WTC11 (cell line): Measurements from ENCODE around the gene TIMP2. TPM values are rescaled to one million over a fixed set of nuclear protein-coding genes. Genes with fewer than 3 reads are reported as not detected.

Experiments used
- ATAC-seq: fragments of 200-7000 bp; cut with Tn5 transposase; 2 replicates; pipeline ENCODE4 v1.10.0; 2021; ENCODE audit warnings: mild to moderate bottlenecking, moderate library complexity
- CTCF ChIA-PET: fragments of 300-600 bp; sonication (Branson Sonifier 250); formaldehyde crosslinking; loops from one replicate; lab custom pipeline; 2021; ENCODE audit warnings: antibody characterized with exemption; lab: Charles Lee
- POLR2A ChIA-PET: fragments of 350-600 bp; sonication (Branson Sonifier 250); formaldehyde crosslinking; loops from one replicate; lab custom pipeline; 2021; ENCODE audit warnings: antibody characterized with exemption; lab: Charles Lee
- DNase-seq: peaks from one replicate; pipeline ENCODE4 v3.0.0; 2021; ENCODE audit warnings: low spot score
- H3K27ac Mint-ChIP-seq: 2 replicates; pipeline ENCODE4 v1.8.0; 2021; ENCODE audit warnings: mixed read lengths
- H3K27me3 Mint-ChIP-seq: 2 replicates; pipeline ENCODE4 v1.8.0; 2021; ENCODE audit warnings: low read depth, mild to moderate bottlenecking, moderate library complexity, mixed read lengths
- H3K36me3 Mint-ChIP-seq: 2 replicates; pipeline ENCODE4 v1.8.0; 2021; ENCODE audit warnings: mixed read lengths
- H3K4me1 Mint-ChIP-seq: 2 replicates; pipeline ENCODE4 v1.8.0; 2022; ENCODE audit warnings: mixed read lengths
- H3K4me3 Mint-ChIP-seq: 2 replicates; pipeline ENCODE4 v1.8.0; 2021; ENCODE audit warnings: mild to moderate bottlenecking, moderate library complexity, mixed read lengths
- H3K9me3 Mint-ChIP-seq: 2 replicates; pipeline ENCODE4 v1.8.0; 2021; ENCODE audit warnings: mixed read lengths
- CBFB ChIP-seq: sonication (generic); formaldehyde crosslinking; IDR thresholded peaks from 2 replicates; pipeline ENCODE4 v1.8.1; 2022; ENCODE audit warnings: mild to moderate bottlenecking, low read depth, missing genetic modification reagents
- CTCF ChIP-seq: fragments of 200-600 bp; IDR thresholded peaks from 2 replicates; pipeline ENCODE4 v1.8.0; 2022; ENCODE audit warnings: antibody characterized with exemption
- E2F4 ChIP-seq: sonication (generic); formaldehyde crosslinking; IDR thresholded peaks from 2 replicates; pipeline ENCODE4 v1.8.1; 2022; ENCODE audit warnings: low read depth, mild to moderate bottlenecking, moderate library complexity, missing genetic modification reagents, borderline replicate concordance
- ETV6 ChIP-seq: sonication (generic); formaldehyde crosslinking; IDR thresholded peaks from 2 replicates; pipeline ENCODE4 v1.8.1; 2022; ENCODE audit warnings: mild to moderate bottlenecking, missing genetic modification reagents
- GRHL2 ChIP-seq: fragments of 250-450 bp; sonication (Bioruptor Pico); IDR thresholded peaks from 2 replicates; pipeline ENCODE4 v1.8.0; 2022; ENCODE audit warnings: mild to moderate bottlenecking, moderate library complexity; ENCODE audit not compliant: insufficient replicate concordance, severe bottlenecking
- GTF2I ChIP-seq: fragments of 250-450 bp; sonication (Bioruptor Pico); conservative IDR thresholded peaks from 2 replicates; pipeline ENCODE4 v1.4.0; 2021; ENCODE audit warnings: mild to moderate bottlenecking
- MXD4 ChIP-seq: fragments of 250-450 bp; sonication (Bioruptor Pico); IDR thresholded peaks from 2 replicates; pipeline ENCODE4 v1.8.0; 2021; ENCODE audit warnings: mild to moderate bottlenecking, moderate library complexity, borderline replicate concordance
- NFYB ChIP-seq: sonication (generic); formaldehyde crosslinking; conservative IDR thresholded peaks from 2 replicates; pipeline ENCODE4 v1.8.0; 2022; ENCODE audit warnings: low read depth, missing genetic modification reagents
- NR1H2 ChIP-seq: sonication (generic); formaldehyde crosslinking; IDR thresholded peaks from 2 replicates; pipeline ENCODE4 v1.9.0; 2021; ENCODE audit warnings: mild to moderate bottlenecking, moderate library complexity, missing genetic modification reagents
- OVOL2 ChIP-seq: fragments of 250-450 bp; sonication (Bioruptor Pico); IDR thresholded peaks from 2 replicates; pipeline ENCODE4 v1.9.0; 2021; ENCODE audit warnings: mild to moderate bottlenecking, borderline replicate concordance
- RELA ChIP-seq: sonication (generic); formaldehyde crosslinking; IDR thresholded peaks from 2 replicates; pipeline ENCODE4 v1.8.1; 2022; ENCODE audit warnings: missing genetic modification reagents, mild to moderate bottlenecking, borderline replicate concordance
- SMAD4 ChIP-seq: sonication (generic); formaldehyde crosslinking; IDR thresholded peaks from 2 replicates; pipeline ENCODE4 v1.8.0; 2022; ENCODE audit warnings: mild to moderate bottlenecking, missing genetic modification reagents
- ZNF317 ChIP-seq: sonication (generic); formaldehyde crosslinking; IDR thresholded peaks from 2 replicates; pipeline ENCODE4 v1.8.1; 2023; ENCODE audit warnings: low read depth, mild to moderate bottlenecking, moderate library complexity, missing genetic modification reagents, borderline replicate concordance
- ZNF423 ChIP-seq: fragments of 250-450 bp; sonication (Bioruptor Pico); IDR thresholded peaks from 2 replicates; pipeline ENCODE4 v2.1.2; 2022; ENCODE audit warnings: mild to moderate bottlenecking, moderate library complexity
- total RNA-seq: library from RNA; stranded (reverse); gene quantifications from 3 replicates; pipeline ENCODE4 v1.2.3, GENCODE V29; 2021
- TF ChIP-seq, protein P1 (sequence below): sonication (generic); formaldehyde crosslinking; IDR thresholded peaks from 2 replicates; pipeline ENCODE4 v1.8.0; 2022; ENCODE audit warnings: missing genetic modification reagents
- TF ChIP-seq, protein P2 (sequence below): sonication (generic); formaldehyde crosslinking; IDR thresholded peaks from 2 replicates; pipeline ENCODE4 v1.8.1; 2022; ENCODE audit warnings: missing genetic modification reagents, borderline replicate concordance
- TF ChIP-seq, protein P3 (sequence below): sonication (generic); formaldehyde crosslinking; IDR thresholded peaks from 2 replicates; pipeline ENCODE4 v1.8.1; 2023; ENCODE audit warnings: mild to moderate bottlenecking, missing genetic modification reagents, moderate library complexity
- TF ChIP-seq, protein P4 (sequence below): sonication (generic); formaldehyde crosslinking; IDR thresholded peaks from 2 replicates; pipeline ENCODE4 v1.8.0; 2023; ENCODE audit warnings: missing genetic modification reagents
- TF ChIP-seq, protein P5 (sequence below): fragments of 250-450 bp; sonication (Bioruptor Pico); IDR thresholded peaks from 2 replicates; pipeline ENCODE4 v1.8.0; 2021; ENCODE audit warnings: mild to moderate bottlenecking

The TIMP2 gene
- total RNA-seq, 1 experiment from 2014 or later = 37.1 TPM

- ATAC-seq (peak; percentile 5), DNase-seq (no peak)
- peaks cover 3% of the 10 kb centered on the region for H3K27me3 Mint-ChIP-seq
- ChIA-PET CTCF (interaction anchor here (0.9 to 1.2 kb wide), 2 partner anchors 27 to 60 kb away, joined by 3 read pairs; no protein-coding TSS in a partner anchor), POLR2A (no interaction called here)
- no peak overlapping the region for H3K27ac Mint-ChIP-seq
- H3K36me3 Mint-ChIP-seq = no peaks in the 10 kb centered on the region
- no peaks in the 10 kb centered on the region for H3K9me3 Mint-ChIP-seq
- 0 out of 2 replicates have a peak, but pooled peaks have one; percentile 15 for TF ChIP-seq ZNF423
- TF ChIP-seq NFYB = no peak
- H3K4me1 Mint-ChIP-seq = peaks cover 20% of the 10 kb centered on the region
- H3K4me3 Mint-ChIP-seq = peak overlapping the region; percentile 60
Measured at GRCh38 chr17:78925662-78926555, 722 bp upstream of the TIMP2 start.

DNA sequence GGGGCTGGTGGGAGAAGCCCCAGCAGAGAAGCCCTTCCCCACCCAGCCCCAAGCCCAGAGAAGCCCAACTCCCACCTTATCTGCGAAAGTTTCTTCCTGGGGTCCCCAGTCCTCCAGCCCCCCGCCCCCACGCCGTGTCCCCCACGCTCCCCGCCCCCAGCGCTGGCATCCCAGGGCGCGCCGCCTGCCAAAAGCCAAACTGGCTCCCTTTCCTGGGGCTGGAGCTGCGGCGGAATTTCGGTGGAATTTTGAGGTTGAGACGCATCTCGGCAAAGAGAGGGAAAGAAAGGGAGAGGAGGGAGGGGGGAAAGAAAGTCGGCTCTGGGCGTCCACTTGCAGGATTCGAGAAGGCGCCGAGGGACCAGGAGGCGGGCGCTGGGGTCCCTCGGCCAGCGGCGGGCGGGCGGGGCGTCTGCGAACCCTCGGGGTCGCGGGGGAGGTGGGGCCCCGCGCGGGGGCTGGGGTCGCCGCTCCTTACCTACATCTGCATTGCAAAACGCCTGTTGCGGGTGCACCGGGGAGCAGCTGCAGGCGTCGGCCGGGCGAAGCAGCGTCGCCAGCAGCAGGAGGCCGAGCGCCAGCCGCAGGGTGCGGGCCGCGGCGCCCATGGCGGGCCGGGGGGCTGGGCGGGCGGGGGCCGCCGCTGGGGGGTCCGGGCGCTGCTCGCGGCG lies 571 bp downstream of the TIMP2 start:
- ATAC-seq (peak; percentile 6), DNase-seq (peak; percentile 58)
- H3K4me3 Mint-ChIP-seq = peak overlapping the region; percentile 73
- no peak overlapping the region for H3K27ac Mint-ChIP-seq
- no peaks in the 10 kb centered on the region for H3K36me3 Mint-ChIP-seq
- H3K27me3 Mint-ChIP-seq = peaks cover 3% of the 10 kb centered on the region
- TF ChIP-seq, protein P1, sequence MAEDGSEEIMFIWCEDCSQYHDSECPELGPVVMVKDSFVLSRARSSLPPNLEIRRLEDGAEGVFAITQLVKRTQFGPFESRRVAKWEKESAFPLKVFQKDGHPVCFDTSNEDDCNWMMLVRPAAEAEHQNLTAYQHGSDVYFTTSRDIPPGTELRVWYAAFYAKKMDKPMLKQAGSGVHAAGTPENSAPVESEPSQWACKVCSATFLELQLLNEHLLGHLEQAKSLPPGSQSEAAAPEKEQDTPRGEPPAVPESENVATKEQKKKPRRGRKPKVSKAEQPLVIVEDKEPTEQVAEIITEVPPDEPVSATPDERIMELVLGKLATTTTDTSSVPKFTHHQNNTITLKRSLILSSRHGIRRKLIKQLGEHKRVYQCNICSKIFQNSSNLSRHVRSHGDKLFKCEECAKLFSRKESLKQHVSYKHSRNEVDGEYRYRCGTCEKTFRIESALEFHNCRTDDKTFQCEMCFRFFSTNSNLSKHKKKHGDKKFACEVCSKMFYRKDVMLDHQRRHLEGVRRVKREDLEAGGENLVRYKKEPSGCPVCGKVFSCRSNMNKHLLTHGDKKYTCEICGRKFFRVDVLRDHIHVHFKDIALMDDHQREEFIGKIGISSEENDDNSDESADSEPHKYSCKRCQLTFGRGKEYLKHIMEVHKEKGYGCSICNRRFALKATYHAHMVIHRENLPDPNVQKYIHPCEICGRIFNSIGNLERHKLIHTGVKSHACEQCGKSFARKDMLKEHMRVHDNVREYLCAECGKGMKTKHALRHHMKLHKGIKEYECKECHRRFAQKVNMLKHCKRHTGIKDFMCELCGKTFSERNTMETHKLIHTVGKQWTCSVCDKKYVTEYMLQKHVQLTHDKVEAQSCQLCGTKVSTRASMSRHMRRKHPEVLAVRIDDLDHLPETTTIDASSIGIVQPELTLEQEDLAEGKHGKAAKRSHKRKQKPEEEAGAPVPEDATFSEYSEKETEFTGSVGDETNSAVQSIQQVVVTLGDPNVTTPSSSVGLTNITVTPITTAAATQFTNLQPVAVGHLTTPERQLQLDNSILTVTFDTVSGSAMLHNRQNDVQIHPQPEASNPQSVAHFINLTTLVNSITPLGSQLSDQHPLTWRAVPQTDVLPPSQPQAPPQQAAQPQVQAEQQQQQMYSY = no peak
- TF ChIP-seq RELA = no peak
- no peak for TF ChIP-seq NFYB
- TF ChIP-seq MXD4 (CRISPR knock-in tag) = no peak
- no peak for TF ChIP-seq OVOL2 (CRISPR knock-in tag)
- TF ChIP-seq GRHL2 (CRISPR knock-in tag) = no peak
- TF ChIP-seq SMAD4 = no peak
- TF ChIP-seq, protein P2, sequence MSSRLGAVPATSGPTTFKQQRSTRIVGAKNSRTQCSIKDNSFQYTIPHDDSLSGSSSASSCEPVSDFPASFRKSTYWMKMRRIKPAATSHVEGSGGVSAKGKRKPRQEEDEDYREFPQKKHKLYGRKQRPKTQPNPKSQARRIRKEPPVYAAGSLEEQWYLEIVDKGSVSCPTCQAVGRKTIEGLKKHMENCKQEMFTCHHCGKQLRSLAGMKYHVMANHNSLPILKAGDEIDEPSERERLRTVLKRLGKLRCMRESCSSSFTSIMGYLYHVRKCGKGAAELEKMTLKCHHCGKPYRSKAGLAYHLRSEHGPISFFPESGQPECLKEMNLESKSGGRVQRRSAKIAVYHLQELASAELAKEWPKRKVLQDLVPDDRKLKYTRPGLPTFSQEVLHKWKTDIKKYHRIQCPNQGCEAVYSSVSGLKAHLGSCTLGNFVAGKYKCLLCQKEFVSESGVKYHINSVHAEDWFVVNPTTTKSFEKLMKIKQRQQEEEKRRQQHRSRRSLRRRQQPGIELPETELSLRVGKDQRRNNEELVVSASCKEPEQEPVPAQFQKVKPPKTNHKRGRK (CRISPR knock-in tag) = no peak
- no peak for TF ChIP-seq ZNF317
- no peak for TF ChIP-seq CTCF
- no peak for TF ChIP-seq NR1H2 (CRISPR knock-in tag)
- TF ChIP-seq, protein P3, sequence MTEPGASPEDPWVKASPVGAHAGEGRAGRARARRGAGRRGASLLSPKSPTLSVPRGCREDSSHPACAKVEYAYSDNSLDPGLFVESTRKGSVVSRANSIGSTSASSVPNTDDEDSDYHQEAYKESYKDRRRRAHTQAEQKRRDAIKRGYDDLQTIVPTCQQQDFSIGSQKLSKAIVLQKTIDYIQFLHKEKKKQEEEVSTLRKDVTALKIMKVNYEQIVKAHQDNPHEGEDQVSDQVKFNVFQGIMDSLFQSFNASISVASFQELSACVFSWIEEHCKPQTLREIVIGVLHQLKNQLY (CRISPR knock-in tag) = no peak
- no peak for TF ChIP-seq GTF2I (CRISPR knock-in tag)
- TF ChIP-seq, protein P4, sequence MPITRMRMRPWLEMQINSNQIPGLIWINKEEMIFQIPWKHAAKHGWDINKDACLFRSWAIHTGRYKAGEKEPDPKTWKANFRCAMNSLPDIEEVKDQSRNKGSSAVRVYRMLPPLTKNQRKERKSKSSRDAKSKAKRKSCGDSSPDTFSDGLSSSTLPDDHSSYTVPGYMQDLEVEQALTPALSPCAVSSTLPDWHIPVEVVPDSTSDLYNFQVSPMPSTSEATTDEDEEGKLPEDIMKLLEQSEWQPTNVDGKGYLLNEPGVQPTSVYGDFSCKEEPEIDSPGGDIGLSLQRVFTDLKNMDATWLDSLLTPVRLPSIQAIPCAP (CRISPR knock-in tag) = no peak
- no peak for TF ChIP-seq ETV6
- no peak for TF ChIP-seq CBFB (CRISPR knock-in tag)
- no peak for TF ChIP-seq E2F4 (CRISPR knock-in tag)
- TF ChIP-seq, protein P5, sequence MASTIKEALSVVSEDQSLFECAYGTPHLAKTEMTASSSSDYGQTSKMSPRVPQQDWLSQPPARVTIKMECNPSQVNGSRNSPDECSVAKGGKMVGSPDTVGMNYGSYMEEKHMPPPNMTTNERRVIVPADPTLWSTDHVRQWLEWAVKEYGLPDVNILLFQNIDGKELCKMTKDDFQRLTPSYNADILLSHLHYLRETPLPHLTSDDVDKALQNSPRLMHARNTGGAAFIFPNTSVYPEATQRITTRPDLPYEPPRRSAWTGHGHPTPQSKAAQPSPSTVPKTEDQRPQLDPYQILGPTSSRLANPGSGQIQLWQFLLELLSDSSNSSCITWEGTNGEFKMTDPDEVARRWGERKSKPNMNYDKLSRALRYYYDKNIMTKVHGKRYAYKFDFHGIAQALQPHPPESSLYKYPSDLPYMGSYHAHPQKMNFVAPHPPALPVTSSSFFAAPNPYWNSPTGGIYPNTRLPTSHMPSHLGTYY (CRISPR knock-in tag) = no peak
- ChIA-PET CTCF (interaction anchor here (0.6 to 1.5 kb wide), 4 partner anchors 18 to 72 kb away, joined by 3 to 8 read pairs (median 4); no protein-coding TSS in a partner anchor), POLR2A (no interaction called here)
- H3K9me3 Mint-ChIP-seq = no peaks in the 10 kb centered on the region
- H3K4me1 Mint-ChIP-seq = peaks cover 28% of the 10 kb centered on the region
